H1 (cell line): Measurements from ENCODE around the gene COL25A1. TPM values are rescaled to one million over a fixed set of nuclear protein-coding genes. Genes with fewer than 3 reads are reported as not detected.

ENCODE experiments used
- CTCF ChIA-PET: fragments of 300-600 bp; sonication (Branson Sonifier 250); formaldehyde crosslinking; loops from one replicate; lab custom pipeline; 2021; ENCODE audit not compliant: partially characterized antibody; lab: Charles Lee
- POLR2A ChIA-PET: fragments of 300-600 bp; sonication (Branson Sonifier 250); formaldehyde crosslinking; loops from one replicate; lab custom pipeline; 2021; ENCODE audit warnings: inconsistent platforms; ENCODE audit not compliant: partially characterized antibody; lab: Charles Lee
- DNase-seq, 2 experiments: peaks; one replicate each; pipeline versions ENCODE4 v3.0.0 to v3.0.0-alpha.2; 2010 to 2022; ENCODE audit warnings: low spot score in 2 of 2, low read depth in 1 of 2, mixed read lengths in 1 of 2
- FAIRE-seq: peaks from 2 replicates; lab custom pipeline; 2011; peaks lifted over from hg19 to GRCh38; lab: Jason Lieb, UNC
- H2AFZ ChIP-seq: 2 replicates; pipeline ENCODE4 v1.8.1; 2012; ENCODE audit warnings: low read length, inconsistent platforms
- H2AK5ac ChIP-seq: 2 replicates; pipeline ENCODE4 v1.6.1; 2013; ENCODE audit warnings: low read depth, low read length
- H2BK120ac ChIP-seq: replicated peaks from 2 replicates; pipeline ENCODE3; 2013; ENCODE audit warnings: low read depth, low read length, inconsistent platforms
- H2BK12ac ChIP-seq: 2 replicates; pipeline ENCODE4 v1.6.1; 2013; ENCODE audit warnings: low read depth, low read length
- H2BK15ac ChIP-seq: 2 replicates; pipeline ENCODE4 v1.6.1; 2013; ENCODE audit warnings: low read length
- H2BK20ac ChIP-seq: 2 replicates; pipeline ENCODE4 v1.6.1; 2013; ENCODE audit warnings: low read length
- H2BK5ac ChIP-seq: 2 replicates; pipeline ENCODE4 v1.6.1; 2013; ENCODE audit warnings: low read depth, low read length
- H3K14ac ChIP-seq: 2 replicates; pipeline ENCODE4 v1.6.1; 2013; ENCODE audit warnings: inconsistent platforms; ENCODE audit not compliant: insufficient read length
- H3K18ac ChIP-seq: 2 replicates; pipeline ENCODE4 v1.6.1; 2013; ENCODE audit warnings: low read length; ENCODE audit errors: extremely low read depth
- H3K23ac ChIP-seq: 2 replicates; pipeline ENCODE4 v1.6.1; 2013; ENCODE audit warnings: inconsistent platforms; ENCODE audit not compliant: insufficient read length
- H3K23me2 ChIP-seq: 2 replicates; pipeline ENCODE4 v1.6.1; 2013; ENCODE audit warnings: low read depth, low read length
- H3K27ac ChIP-seq: 2 replicates; pipeline ENCODE4 v1.6.1; 2011; ENCODE audit warnings: low read depth, low read length, inconsistent platforms
- H3K27me3 ChIP-seq, 4 experiments: replicated peaks in 1 of 4; 1 replicate in 1 of 4; 2 replicates in 3 of 4; pipeline versions ENCODE4 v1.6.1 to v1.8.1; 2011 to 2013; ENCODE audit warnings: low read length in 3 of 4, mild to moderate bottlenecking in 3 of 4, inconsistent platforms in 2 of 4, mixed read lengths in 2 of 4, moderate library complexity in 1 of 4; ENCODE audit not compliant: control insufficient read depth in 3 of 4, insufficient read depth in 3 of 4; ENCODE audit errors: extremely low read depth in 1 of 4
- H3K36me3 ChIP-seq, 4 experiments: 2 replicates each; pipeline versions ENCODE4 v1.6.1 to v1.8.1; 2011 to 2013; ENCODE audit warnings: mild to moderate bottlenecking in 4 of 4, low read length in 3 of 4, moderate library complexity in 2 of 4, control low read depth in 1 of 4, inconsistent platforms in 1 of 4; ENCODE audit not compliant: insufficient read depth in 4 of 4, control insufficient read depth in 2 of 4
- H3K4ac ChIP-seq: replicated peaks from 2 replicates; pipeline ENCODE3; 2013; ENCODE audit warnings: low read length, low read depth, mixed read lengths, inconsistent platforms; ENCODE audit not compliant: insufficient read length
- H3K4me1 ChIP-seq, 4 experiments: replicated peaks in 1 of 4; 1 replicate in 1 of 4; 2 replicates in 3 of 4; pipeline versions ENCODE4 v1.6.1 to v1.8.1; 2011 to 2013; ENCODE audit warnings: low read length in 3 of 4, inconsistent platforms in 2 of 4, mixed read lengths in 1 of 4; ENCODE audit not compliant: insufficient read depth in 4 of 4, control insufficient read depth in 3 of 4
- H3K4me2 ChIP-seq, 2 experiments: 2 replicates each; pipeline versions ENCODE4 v1.6.1 to v1.8.1; 2011 to 2013; ENCODE audit warnings: low read depth in 2 of 2, low read length in 2 of 2, control low read depth in 1 of 2, inconsistent platforms in 1 of 2, mild to moderate bottlenecking in 1 of 2; ENCODE audit not compliant: insufficient read depth in 1 of 2
- H3K4me3 ChIP-seq, 4 experiments: fragments of 200-600, 300-600 bp in 1 of 4; sonication (generic), shearing (Covaris generic), sonication (Bioruptor Twin) in 1 of 4; 2 replicates each; pipeline versions ENCODE4 v1.5.1 to v1.8.1; 2011 to 2016; ENCODE audit warnings: low read length in 4 of 4, low read depth in 3 of 4, control low read depth in 2 of 4, inconsistent platforms in 2 of 4, mild to moderate bottlenecking in 2 of 4, mixed read lengths in 1 of 4, moderate library complexity in 1 of 4; ENCODE audit not compliant: insufficient read depth in 2 of 4; ENCODE audit errors: extremely low read depth in 1 of 4
- H3K56ac ChIP-seq: replicated peaks from 2 replicates; pipeline ENCODE3; 2013; ENCODE audit warnings: low read depth, mild to moderate bottlenecking, mixed read lengths, low read length, inconsistent platforms; ENCODE audit not compliant: insufficient read length
- H3K79me1 ChIP-seq: 2 replicates; pipeline ENCODE4 v1.6.1; 2013; ENCODE audit warnings: low read depth, low read length, control low read depth
- H3K79me2 ChIP-seq, 2 experiments: 2 replicates each; pipeline versions ENCODE4 v1.6.1 to v1.8.1; 2012 to 2013; ENCODE audit warnings: low read length in 2 of 2, mild to moderate bottlenecking in 2 of 2, inconsistent platforms in 1 of 2; ENCODE audit not compliant: insufficient read depth in 2 of 2, control insufficient read depth in 1 of 2
- H3K9ac ChIP-seq, 4 experiments: replicated peaks in 1 of 4; 1 replicate in 1 of 4; 2 replicates in 3 of 4; pipeline versions ENCODE4 v1.6.1 to v1.8.1; 2011 to 2013; ENCODE audit warnings: low read depth in 3 of 4, low read length in 3 of 4, control low read depth in 2 of 4, mild to moderate bottlenecking in 2 of 4, moderate library complexity in 2 of 4, inconsistent platforms in 1 of 4; ENCODE audit errors: extremely low read depth in 1 of 4
- H3K9me3 ChIP-seq, 2 experiments: 2 replicates each; pipeline versions ENCODE4 v1.6.1 to v1.8.1; 2012 to 2013; ENCODE audit warnings: mild to moderate bottlenecking in 2 of 2, moderate library complexity in 2 of 2, control low read depth in 1 of 2, inconsistent platforms in 1 of 2, low read depth in 1 of 2, low read length in 1 of 2, mixed read lengths in 1 of 2; ENCODE audit not compliant: insufficient read depth in 2 of 2
- H4K20me1 ChIP-seq, 2 experiments: replicated peaks in 1 of 2; 2 replicates each; pipeline versions ENCODE3 to v1.8.1; 2011 to 2013; ENCODE audit warnings: inconsistent platforms in 2 of 2, low read length in 2 of 2, mild to moderate bottlenecking in 1 of 2; ENCODE audit not compliant: insufficient read depth in 2 of 2, control insufficient read depth in 1 of 2
- H4K5ac ChIP-seq: 2 replicates; pipeline ENCODE4 v1.6.1; 2013; ENCODE audit warnings: low read length, low read depth, mixed read lengths, inconsistent platforms; ENCODE audit not compliant: insufficient read length
- H4K8ac ChIP-seq: 2 replicates; pipeline ENCODE4 v1.8.0; 2013; ENCODE audit warnings: mild to moderate bottlenecking, moderate library complexity, low read length, inconsistent platforms; ENCODE audit not compliant: insufficient read depth; ENCODE audit errors: extremely low read depth
- H4K91ac ChIP-seq: replicated peaks from 2 replicates; pipeline ENCODE3; 2013; ENCODE audit warnings: low read length, mixed read lengths, inconsistent platforms; ENCODE audit not compliant: insufficient read length
- MAFK ChIP-seq: IDR thresholded peaks from 2 replicates; pipeline ENCODE4 v1.6.1; 2012; ENCODE audit warnings: low read depth, mild to moderate bottlenecking, improper control_type of control experiment, low read length
- PHF8 ChIP-seq: fragments of 200-600 bp; sonication (generic); conservative IDR thresholded peaks from 2 replicates; pipeline ENCODE4 v1.7.1; 2012; ENCODE audit warnings: low read depth, mild to moderate bottlenecking, inconsistent platforms, low read length, moderate library complexity
- TAF1 ChIP-seq: IDR thresholded peaks from 2 replicates; pipeline ENCODE4 v1.6.1; 2011; ENCODE audit warnings: mild to moderate bottlenecking, low read depth, low read length
- TBP ChIP-seq: IDR thresholded peaks from 2 replicates; pipeline ENCODE4 v1.6.1; 2011; ENCODE audit warnings: low read depth, low read length, improper control_type of control experiment
- USF2 ChIP-seq: IDR thresholded peaks from 2 replicates; pipeline ENCODE4 v1.6.1; 2011; ENCODE audit warnings: low read length, improper control_type of control experiment
- WGBS, 2 experiments: shearing (Covaris generic) in 1 of 2; methylation state at CpG; one replicate each; pipeline versions ENCODE4 v1.1.6 to v1.1.7; 2013 to 2015; ENCODE audit warnings: low lambda C conversion rate in 2 of 2, mixed read lengths in 2 of 2, inconsistent platforms in 1 of 2, low coverage in 1 of 2, missing lambda C conversion rate in 1 of 2; ENCODE audit not compliant: insufficient replicate concordance in 2 of 2, insufficient coverage in 1 of 2, insufficient read length in 1 of 2; ENCODE audit errors: extremely low coverage in 1 of 2, missing lambda C conversion rate in 1 of 2; 5-methylcytosine and 5-hydroxymethylcytosine counted together
- polyA plus RNA-seq, 7 experiments: library from polyadenylated mRNA; depleted of rRNA in 3 of 7; stranded (reverse) in 5 of 7; unstranded in 2 of 7; fragments of >200 nt in 5 of 7; fragments of 200-250 nt in 2 of 7; gene quantifications; 1 replicate in 5 of 7; 2 replicates in 1 of 7; 4 replicates in 1 of 7; pipeline versions ENCODE4 v1.2.1 to v1.2.3, GENCODE V29; 2011 to 2013; ENCODE audit warnings: missing spikeins in 2 of 7, mixed read lengths in 2 of 7
- total RNA-seq: library from RNA; stranded (reverse); fragmentation: NEBNext Ultra II Directional; extraction: Animal tissue kit (Norgen Biotek cat#: 25700); gene quantifications from 2 replicates; pipeline ENCODE4 v1.2.1, GENCODE V29; 2021

COL25A1 gene
- total and polyA plus RNA-seq, 2 of the 8 experiments (the other 6 are each of a cell fraction or from before 2014, with no cell fraction given) = 1.1 to 8.3 TPM

- H3K23ac ChIP-seq = no peak overlapping the region
- no peak overlapping the region for H2BK120ac ChIP-seq
- no peaks in the 10 kb centered on the region for H3K4me1 ChIP-seq
- H3K36me3 ChIP-seq = no peaks in the 10 kb centered on the region
- H3K23me2 ChIP-seq = no peaks in the 10 kb centered on the region
- FAIRE-seq (no peak), DNase-seq (no peak)
- H2AFZ ChIP-seq = no peak overlapping the region
- no peak overlapping the region for H3K18ac ChIP-seq
- no peak overlapping the region for H3K4me3 ChIP-seq
- H4K20me1 ChIP-seq = no peaks in the 10 kb centered on the region
- no peaks in the 10 kb centered on the region for H3K79me1 ChIP-seq
- no peaks in the 10 kb centered on the region for H3K79me2 ChIP-seq
- H4K5ac ChIP-seq = no peak overlapping the region
- H3K4me2 ChIP-seq = no peak overlapping the region
- ChIA-PET CTCF (interaction anchor here (0.7 kb wide), 1 partner anchor 14 kb away, joined by 3 read pairs; no protein-coding TSS in a partner anchor), POLR2A (no interaction called here)
- H2BK5ac ChIP-seq = no peak overlapping the region
- H2BK20ac ChIP-seq = no peak overlapping the region
- no peak overlapping the region for H3K56ac ChIP-seq
- no peaks in the 10 kb centered on the region for H3K27me3 ChIP-seq
- no peak overlapping the region for H2BK12ac ChIP-seq
- H2AK5ac ChIP-seq = no peak overlapping the region
- no peak overlapping the region for H4K91ac ChIP-seq
- no peaks in the 10 kb centered on the region for H3K9me3 ChIP-seq
- H3K9ac ChIP-seq = no peak overlapping the region
- H3K4ac ChIP-seq = no peak overlapping the region
- H4K8ac ChIP-seq = no peak overlapping the region
- no peak overlapping the region for H3K27ac ChIP-seq
- no peak overlapping the region for H3K14ac ChIP-seq
- no peak for TF ChIP-seq TAF1
- TF ChIP-seq MAFK = no peak
- no peak for TF ChIP-seq PHF8
- no peak for TF ChIP-seq USF2
- no peak for TF ChIP-seq TBP
- WGBS, 2 experiments = 87% methylated on average over 7 of the region's 7 CpGs; no CpG with 5 or more reads in 1 of the 2 experiments
- no peak overlapping the region for H2BK15ac ChIP-seq
Observed at GRCh38 chr4:109157696-109158095, 144.8 kb downstream of the COL25A1 start.
